Mesodermal cell (in vitro differentiated cells): ENCODE measurements around the gene TIMM10B.

Source experiments
- H3K27ac ChIP-seq: 2 replicates; pipeline ENCODE4 v1.7.0; 2013; ENCODE audit warnings: mild to moderate bottlenecking, low read depth, low read length, moderate library complexity; ENCODE audit not compliant: severe bottlenecking
- H3K36me3 ChIP-seq: 2 replicates; pipeline ENCODE4 v1.7.1; 2013; ENCODE audit warnings: mild to moderate bottlenecking, low read length, moderate library complexity; ENCODE audit not compliant: control insufficient read depth, insufficient read depth
- H3K4me1 ChIP-seq: one replicate; pipeline ENCODE4 v1.7.1; 2013; ENCODE audit warnings: mild to moderate bottlenecking, low read length; ENCODE audit not compliant: insufficient read depth, control insufficient read depth, poor library complexity, severe bottlenecking
- H3K4me3 ChIP-seq: 2 replicates; pipeline ENCODE4 v1.7.0; 2013; ENCODE audit warnings: low read length, control low read depth, mild to moderate bottlenecking; ENCODE audit not compliant: insufficient read depth, poor library complexity, severe bottlenecking; ENCODE audit errors: extremely low read depth
- H3K9me3 ChIP-seq: 2 replicates; pipeline ENCODE4 v1.7.1; 2013; ENCODE audit warnings: mild to moderate bottlenecking, low read length, moderate library complexity; ENCODE audit not compliant: control insufficient read depth
- WGBS, 2 experiments: methylation state at CpG; one replicate each; pipeline ENCODE4 v1.1.5; 2013; ENCODE audit warnings: missing lambda C conversion rate in 2 of 2; ENCODE audit not compliant: insufficient coverage in 2 of 2; 5-methylcytosine and 5-hydroxymethylcytosine counted together

The TIMM10B gene

DNA sequence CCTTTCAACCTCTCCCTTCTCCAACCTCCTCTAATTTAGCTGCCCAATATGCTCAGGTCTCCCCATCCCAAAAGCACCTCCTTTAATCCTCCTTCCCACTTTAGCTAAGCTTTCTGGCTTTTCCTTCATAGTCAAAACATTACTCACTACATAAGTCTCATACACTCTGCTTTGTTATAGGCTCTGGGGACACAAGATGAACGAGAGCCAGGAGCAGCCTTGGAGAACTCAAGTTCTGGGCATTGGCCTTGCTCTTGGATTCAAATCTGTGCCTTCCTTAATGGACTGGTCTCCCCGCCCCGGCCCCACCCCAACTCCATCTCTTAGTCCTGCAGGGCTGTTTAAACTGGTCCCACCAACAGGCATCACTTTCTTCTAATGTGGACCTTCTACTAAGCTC, 29.1 kb upstream of the TIMM10B start:
- H3K4me3 ChIP-seq = no peak overlapping the region
- no peak overlapping the region for H3K27ac ChIP-seq
- H3K9me3 ChIP-seq = no peaks in the 10 kb centered on the region
- H3K4me1 ChIP-seq = no peaks in the 10 kb centered on the region
- WGBS, 2 experiments = 85 to 100% methylated on average over 3 of the region's 3 CpGs
- H3K36me3 ChIP-seq = peaks cover 82% of the 10 kb centered on the region

DNA sequence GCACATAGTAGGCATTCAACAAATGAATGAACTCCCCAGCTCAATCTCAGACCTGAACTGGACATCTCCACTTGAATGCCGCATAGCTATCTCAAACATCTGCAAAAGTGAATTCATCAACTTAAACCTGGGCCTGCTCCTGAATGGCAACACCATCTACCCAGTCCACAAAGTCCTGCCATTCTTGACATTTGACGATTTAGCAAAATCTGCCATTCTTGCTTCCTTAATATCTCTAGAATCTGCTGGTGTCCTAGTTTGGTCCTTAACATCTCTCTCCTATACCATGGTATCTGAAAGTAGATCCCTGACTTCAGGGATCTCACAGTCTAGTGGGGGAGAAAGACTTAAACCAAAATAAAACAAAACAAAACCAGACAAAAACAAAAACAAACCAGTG, 28.1 kb upstream of the TIMM10B start:
- 96 to 100% methylated on average over 2 of the region's 2 CpGs for WGBS, 2 experiments
- Histone ChIP-seq H3K9me3 (no peaks in the 10 kb centered on the region), H3K27ac (no peak overlapping the region), H3K36me3 (peaks cover 80% of the 10 kb centered on the region), H3K4me1 (no peaks in the 10 kb centered on the region), H3K4me3 (no peak overlapping the region)

DNA sequence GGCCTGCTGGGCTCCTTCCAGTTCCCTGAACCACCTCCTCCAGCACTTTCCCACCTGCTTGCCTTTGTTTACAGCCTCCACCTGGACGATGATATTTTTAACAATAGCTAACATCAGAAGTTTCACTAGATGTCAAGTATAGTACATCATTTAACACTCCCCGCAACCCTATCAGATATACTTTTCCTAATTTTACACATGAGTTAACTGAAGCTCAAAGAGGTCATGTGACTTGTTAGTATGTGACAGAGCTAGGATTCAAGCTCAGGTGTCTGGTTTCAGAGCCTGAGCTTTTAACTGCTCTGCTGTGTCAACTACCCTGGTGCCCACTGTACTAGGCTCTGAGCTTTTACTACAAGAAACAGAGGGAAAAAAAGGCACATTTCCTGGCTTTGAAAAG, 26.2 kb upstream of the TIMM10B start:
- no peak overlapping the region for H3K27ac ChIP-seq
- H3K4me3 ChIP-seq = no peak overlapping the region
- WGBS, 2 experiments = 100% methylated on average over 1 of the region's 2 CpGs; no CpG with 5 or more reads in 1 of the 2 experiments
- peaks cover 77% of the 10 kb centered on the region for H3K36me3 ChIP-seq
- no peaks in the 10 kb centered on the region for H3K4me1 ChIP-seq
- H3K9me3 ChIP-seq = no peaks in the 10 kb centered on the region

DNA sequence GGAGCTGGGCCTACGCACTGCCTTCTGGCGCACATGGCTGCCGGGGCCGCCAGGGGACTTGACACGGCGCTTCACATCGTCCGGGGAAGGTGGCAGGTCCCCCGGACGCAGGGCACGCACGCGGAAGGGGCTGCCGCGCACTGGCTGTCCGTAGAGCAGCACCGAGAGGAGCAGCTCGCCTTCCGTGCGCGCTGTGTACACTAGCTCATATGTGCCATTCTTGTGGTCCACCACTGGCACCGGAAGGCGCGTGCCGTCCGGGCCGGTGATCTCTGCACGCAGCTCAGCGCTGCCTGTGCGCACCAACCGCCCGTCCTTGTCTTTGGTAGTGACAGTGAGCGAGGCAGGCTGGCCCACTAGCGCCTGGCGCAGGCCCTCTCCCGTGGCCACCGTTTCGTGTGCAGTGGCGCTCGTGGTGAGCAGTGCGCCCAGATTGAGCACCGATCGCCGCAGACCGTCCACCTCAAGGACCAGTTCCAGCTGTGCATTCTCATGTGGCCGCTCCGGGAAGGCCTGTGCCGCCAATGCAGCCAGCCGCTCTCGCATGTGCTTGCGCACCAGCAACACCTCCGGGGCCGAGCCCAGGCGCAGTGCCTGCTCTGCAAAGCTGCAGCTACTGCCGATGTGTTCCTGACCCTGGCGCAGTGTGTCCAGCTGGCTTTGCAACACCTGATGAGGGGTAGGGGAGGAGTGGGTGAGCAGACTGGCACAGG, 24.8 kb upstream of the TIMM10B start:
- Histone ChIP-seq H3K36me3 (peaks cover 66% of the 10 kb centered on the region), H3K9me3 (no peaks in the 10 kb centered on the region), H3K4me3 (no peak overlapping the region), H3K27ac (no peak overlapping the region), H3K4me1 (no peaks in the 10 kb centered on the region)
- WGBS, 2 experiments = 98% methylated on average over 56 of the region's 56 CpGs

DNA sequence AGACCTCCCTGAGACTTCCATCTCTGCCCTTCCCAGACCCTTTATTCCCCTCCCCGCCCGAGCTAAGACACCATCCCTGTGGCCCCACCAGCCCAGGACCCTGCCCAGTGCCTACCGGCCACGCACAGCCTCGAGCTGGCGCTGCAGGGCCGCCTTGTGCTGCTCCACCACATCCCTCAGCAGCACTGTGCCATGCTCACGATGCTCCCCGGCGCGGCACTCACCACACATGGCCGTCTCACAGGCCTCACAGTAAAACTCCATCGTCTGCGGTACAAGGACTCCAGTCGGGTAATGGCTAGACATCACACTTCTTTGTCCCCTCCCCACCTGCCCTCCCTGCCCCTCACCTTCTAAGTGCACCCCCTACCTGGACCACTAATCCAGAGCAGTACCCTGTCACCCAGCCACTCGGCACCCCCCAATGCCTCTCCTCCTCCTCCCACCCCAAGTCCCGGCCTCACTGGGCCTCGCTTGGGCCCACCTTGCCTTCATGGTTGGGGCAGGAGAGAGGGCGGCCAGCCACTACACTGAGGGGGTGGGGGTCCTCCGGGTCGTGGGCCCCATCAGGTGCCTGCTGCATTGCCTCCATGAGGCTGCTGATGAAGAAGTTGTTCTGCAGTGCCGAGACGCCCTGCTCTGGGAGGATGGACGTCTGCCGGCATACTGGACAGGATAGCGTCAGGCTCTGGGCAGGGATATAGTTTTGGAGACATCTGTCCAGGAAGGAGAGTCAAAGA, 23.6 kb upstream of the TIMM10B start:
- Histone ChIP-seq H3K4me3 (no peak overlapping the region), H3K4me1 (no peaks in the 10 kb centered on the region), H3K9me3 (no peaks in the 10 kb centered on the region), H3K36me3 (peaks cover 61% of the 10 kb centered on the region), H3K27ac (no peak overlapping the region)
- 94 to 97% methylated on average over 22 to 23 of the region's 26 CpGs for WGBS, 2 experiments

DNA sequence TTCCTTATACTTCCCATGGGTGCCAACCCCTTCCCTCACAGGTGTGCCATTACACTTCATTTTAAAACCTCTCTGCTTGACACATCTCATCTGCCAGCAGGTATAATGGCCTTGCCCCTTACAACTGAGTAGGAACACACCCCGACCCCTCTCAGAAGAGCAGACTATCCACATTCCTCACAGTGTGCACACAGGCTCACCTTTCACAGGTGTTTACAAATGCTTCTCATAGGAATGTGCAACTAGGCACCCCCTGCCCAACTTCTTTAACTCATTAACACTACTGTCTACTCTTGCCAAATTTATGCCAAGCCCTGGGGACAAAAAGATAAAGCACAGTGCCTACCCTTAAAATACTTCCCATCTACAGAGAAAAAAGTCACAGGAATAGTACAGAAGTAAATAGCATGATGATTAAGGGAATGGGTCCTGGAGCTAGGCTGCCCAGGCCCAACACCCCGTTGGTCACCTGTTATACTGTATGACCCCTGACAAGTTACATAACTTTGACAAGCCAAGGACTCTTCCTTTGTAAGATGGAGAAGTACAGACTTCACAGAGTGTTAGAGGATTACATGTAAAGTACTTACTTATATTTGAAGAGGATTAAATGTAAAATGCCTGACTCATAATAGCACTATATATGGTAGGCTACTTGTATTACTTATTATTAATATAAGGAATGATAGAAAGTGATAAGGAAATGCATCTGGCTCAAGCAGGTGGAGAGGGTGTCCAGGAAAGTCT, 22.8 kb upstream of the TIMM10B start:
- no peak overlapping the region for H3K27ac ChIP-seq
- no peaks in the 10 kb centered on the region for H3K4me1 ChIP-seq
- no peak overlapping the region for H3K4me3 ChIP-seq
- H3K36me3 ChIP-seq = peaks cover 61% of the 10 kb centered on the region
- no peaks in the 10 kb centered on the region for H3K9me3 ChIP-seq
- WGBS, 2 experiments = 90 to 100% methylated on average over 1 of the region's 2 CpGs

DNA sequence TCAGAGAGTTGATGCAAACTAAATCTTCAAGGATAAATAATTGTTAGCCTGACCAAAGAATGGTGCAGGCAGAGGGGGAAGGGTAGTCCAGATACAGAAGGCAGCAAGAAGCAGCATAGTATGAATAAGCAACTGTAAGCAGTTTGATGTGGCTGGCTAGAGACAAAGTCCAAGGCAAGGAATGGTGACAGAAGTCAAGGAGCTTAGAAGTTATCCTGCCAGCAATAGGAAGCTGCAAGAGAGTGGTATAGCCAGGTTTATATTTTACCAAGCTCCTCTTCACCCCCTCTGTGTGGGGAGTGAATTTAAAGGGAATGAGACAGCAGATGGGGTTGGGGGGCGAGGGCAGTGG, 22.2 kb upstream of the TIMM10B start:
- H3K27ac ChIP-seq = no peak overlapping the region
- no CpG with 5 or more reads among the region's 1 CpG for WGBS, 2 experiments
- no peak overlapping the region for H3K4me3 ChIP-seq
- H3K36me3 ChIP-seq = peaks cover 61% of the 10 kb centered on the region
- H3K9me3 ChIP-seq = no peaks in the 10 kb centered on the region
- H3K4me1 ChIP-seq = no peaks in the 10 kb centered on the region

DNA sequence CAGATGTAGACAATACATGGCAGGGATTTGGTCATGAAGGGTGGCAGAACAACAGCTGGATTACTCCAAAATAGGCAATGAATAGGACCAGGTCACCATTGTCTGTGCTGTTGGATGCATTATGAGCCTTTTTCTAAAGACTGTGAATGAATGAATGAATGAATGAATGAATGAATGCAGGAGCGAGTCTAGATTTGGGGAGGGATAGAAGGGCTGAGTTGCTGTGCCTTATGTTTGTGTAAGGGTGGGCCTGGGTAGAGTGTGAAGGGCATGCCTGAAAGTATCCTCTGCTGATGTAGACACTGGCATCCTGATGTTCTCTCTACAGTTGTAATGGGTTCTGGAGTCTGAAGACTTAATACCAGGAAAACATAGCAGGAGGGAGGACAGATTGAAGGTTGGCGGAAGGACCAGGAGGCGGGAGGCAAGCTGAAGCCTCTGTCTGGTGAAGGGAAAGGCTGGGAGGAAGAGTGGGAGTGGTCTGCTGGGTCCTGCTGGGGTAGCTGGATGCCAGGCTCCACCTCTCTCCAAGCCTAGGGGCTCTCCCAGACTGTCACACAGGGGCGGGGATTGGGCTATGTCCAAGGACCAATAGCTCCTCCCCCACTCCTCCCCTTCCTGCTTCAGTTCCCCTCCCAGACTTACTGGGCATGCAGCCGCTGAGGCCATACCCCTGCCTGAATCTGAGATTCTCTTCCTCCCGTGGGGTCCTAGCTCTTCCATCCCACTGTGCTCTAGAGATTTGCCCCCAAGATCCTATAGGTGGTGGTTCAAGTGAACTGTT, 12.4 kb upstream of the TIMM10B start:
- 22 to 35% methylated on average over 3 to 5 of the region's 6 CpGs for WGBS, 2 experiments
- no peak overlapping the region for H3K27ac ChIP-seq
- no peaks in the 10 kb centered on the region for H3K9me3 ChIP-seq
- peaks cover 11% of the 10 kb centered on the region for H3K4me1 ChIP-seq
- peaks cover 21% of the 10 kb centered on the region for H3K36me3 ChIP-seq
- no peak overlapping the region for H3K4me3 ChIP-seq

DNA sequence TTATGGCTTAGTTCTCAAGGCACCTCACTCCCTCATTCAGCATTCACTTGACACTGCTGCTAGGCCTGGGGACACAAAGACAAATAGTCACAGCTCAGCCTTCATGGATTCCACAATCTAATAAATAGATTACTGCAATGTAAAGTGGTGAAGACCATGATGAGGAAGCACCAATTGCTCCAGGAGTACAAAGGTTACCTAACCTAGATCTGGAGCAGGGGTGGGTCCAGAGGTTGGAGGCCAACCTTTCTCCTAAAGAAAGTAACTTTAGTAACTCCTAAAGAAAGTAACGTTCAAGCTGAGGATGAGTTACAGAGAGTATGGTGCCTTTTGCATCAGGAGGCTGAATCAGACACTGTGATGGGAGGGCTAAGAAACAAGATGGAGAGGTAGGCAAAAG, 11.7 kb upstream of the TIMM10B start:
- peaks cover 13% of the 10 kb centered on the region for H3K4me1 ChIP-seq
- no peaks in the 10 kb centered on the region for H3K9me3 ChIP-seq
- peaks cover 14% of the 10 kb centered on the region for H3K36me3 ChIP-seq
- no peak overlapping the region for H3K4me3 ChIP-seq
- WGBS, 2 experiments = 67% methylated on average over 1 of the region's 1 CpG; no CpG with 5 or more reads in 1 of the 2 experiments
- no peak overlapping the region for H3K27ac ChIP-seq

DNA sequence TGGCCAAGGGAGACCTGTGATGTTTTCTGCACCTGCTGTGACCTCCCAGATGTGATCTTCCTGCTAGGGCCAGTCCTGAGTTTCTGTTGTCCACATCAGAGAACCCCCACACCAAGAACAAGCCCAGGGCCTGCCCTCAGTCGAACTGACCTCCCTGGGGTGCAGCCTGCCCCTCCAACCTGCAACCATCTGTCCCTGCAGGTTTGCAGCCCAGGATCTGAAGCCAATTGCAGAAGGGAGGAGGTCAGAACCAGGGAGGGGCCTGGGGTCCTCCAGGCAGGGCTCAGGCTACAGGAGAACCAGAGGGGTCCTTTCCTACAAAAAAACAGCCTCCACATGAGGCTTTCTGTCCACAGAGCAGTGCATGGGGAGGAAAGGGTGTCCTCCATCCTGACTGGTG, 8.4 kb upstream of the TIMM10B start:
- Histone ChIP-seq H3K36me3 (peaks cover 20% of the 10 kb centered on the region), H3K4me3 (peak overlapping the region; percentile 74), H3K9me3 (no peaks in the 10 kb centered on the region), H3K4me1 (peaks cover 17% of the 10 kb centered on the region), H3K27ac (no peak overlapping the region)
- WGBS, 2 experiments = 29 to 40% methylated on average over 1 of the region's 1 CpG
